ENCODE data around the gene CLCN2. TPM values are rescaled to one million over a fixed set of nuclear protein-coding genes. Genes with fewer than 3 reads are reported as not detected.

Gene CLCN2
- polyA plus RNA-seq, 2 of the 4 experiments (the other 2 are of a cell fraction) = 2.2 to 5.4 TPM

- POLR2A ChIA-PET = no interaction called here
- CTCF ChIA-PET = interaction anchor here (1.7 to 2.2 kb wide), 2 partner anchors 12 to 191 kb away, joined by 5 to 9 read pairs; partner anchors contain the start of gene FAM131A
These were observed 11.6 kb downstream of the CLCN2 start for GRCh38 chr3:184349563-184350470.

GRCh38 chr3:184348057-184348382 lies 13.4 kb downstream of the CLCN2 start:
- ChIA-PET POLR2A (no interaction called here), CTCF (interaction anchor here (0.6 to 2.2 kb wide), 6 partner anchors 10 to 452 kb away, joined by 3 to 9 read pairs (median 4); partner anchors contain the start of gene FAM131A)
- Histone ChIP-seq H3K4me2 (no peak overlapping the region), H3K27ac (no peak overlapping the region), H3K4me3 (no peak overlapping the region), H3K9me3 (no peaks in the 10 kb centered on the region), H3K4me1 (peaks cover 8% of the 10 kb centered on the region; the same call in 2 of the 3 replicates)
- ATAC-seq = no peak
- no peak for DNase-seq (ENCODE audit: low read depth in 1 of 2, low spot score in 1 of 2)
- TF ChIP-seq BHLHE40 (IDR thresholded peaks at IDR 0.05; ENCODE audit: low read depth, low read length) (no peak), ZNF302 (CRISPR knock-in tag; IDR thresholded peaks at IDR 0.05) (no peak), BCL3 (IDR thresholded peaks at IDR 0.05) (no peak), FOXS1 (CRISPR knock-in tag; IDR thresholded peaks at IDR 0.05) (no peak), CBX2 (IDR thresholded peaks at IDR 0.05; ENCODE audit: borderline replicate concordance, low read depth) (no peak), SMC3 (IDR thresholded peaks at IDR 0.05) (no peak), JUNB (IDR thresholded peaks at IDR 0.05) (no peak), ESRRA (IDR thresholded peaks at IDR 0.05; ENCODE audit: borderline replicate concordance, low read length) (no peak), NR3C1 (IDR thresholded peaks at IDR 0.05) (no peak), RNF2 (IDR thresholded peaks at IDR 0.05; ENCODE audit: borderline replicate concordance, low read depth) (no peak), POLR2A (IDR thresholded peaks at IDR 0.05; ENCODE audit: low read length) (no peak), ELK1 (IDR thresholded peaks at IDR 0.05; ENCODE audit: low read depth, low read length) (no peak), CHD2 (IDR thresholded peaks at IDR 0.05; ENCODE audit: low read length, partially characterized antibody) (no peak), HOXB5 (CRISPR knock-in tag; IDR thresholded peaks at IDR 0.05) (no peak), RAD21 (conservative IDR thresholded peaks at IDR 0.05 in 1 of 2, IDR thresholded peaks at IDR 0.05 in 1 of 2) (no peak)
- no peak for FAIRE-seq
- WGBS (ENCODE audit: missing lambda C conversion rate) = 85% methylated on average over 4 of the region's 4 CpGs

More at GRCh38 chr3:184349563-184350470, 11.6 kb downstream of the CLCN2 start:
- DNase-seq (ENCODE audit: low read depth in 1 of 2, low spot score in 1 of 2) (no peak), FAIRE-seq (no peak), ATAC-seq (no peak)
- no peak for TF ChIP-seq ELK1 (IDR thresholded peaks at IDR 0.05; ENCODE audit: low read depth, low read length)
- TF ChIP-seq NFE2L2 (conservative IDR thresholded peaks at IDR 0.05; ENCODE audit: low read length) = no peak
- no peak for TF ChIP-seq EHMT2 (IDR thresholded peaks at IDR 0.05; ENCODE audit: low read depth)
- no peak for TF ChIP-seq RARB (CRISPR knock-in tag; IDR thresholded peaks at IDR 0.05)
- no peak for TF ChIP-seq JUNB (IDR thresholded peaks at IDR 0.05)
- TF ChIP-seq RNF2 (IDR thresholded peaks at IDR 0.05; ENCODE audit: borderline replicate concordance, low read depth) = no peak
- no peak for TF ChIP-seq EHF (CRISPR knock-in tag; IDR thresholded peaks at IDR 0.05)
- no peak for TF ChIP-seq POLR2AphosphoS2 (conservative IDR thresholded peaks at IDR 0.05; ENCODE audit: low read length)
- TF ChIP-seq CTCF (IDR thresholded peaks at IDR 0.05) = no peak
- TF ChIP-seq ZSCAN20 (CRISPR knock-in tag; IDR thresholded peaks at IDR 0.05) = no peak
- Histone ChIP-seq H3K4me2 (no peak overlapping the region), H3K4me1 (peaks cover 8% of the 10 kb centered on the region; the same call in 2 of the 3 replicates), H3K9me3 (no peaks in the 10 kb centered on the region), H3K4me3 (no peak overlapping the region), H3K27ac (no peak overlapping the region)
- 81% methylated on average over 10 of the region's 10 CpGs for WGBS (ENCODE audit: missing lambda C conversion rate)

All from A549 (cell line).